ENCODE results near the gene CYBRD1.
A peak's percentile ranks its signal among the peaks of the same experiment; 100 is the strongest.

Gene CYBRD1

GRCh38 chr2:171583566-171583965 lies 61.3 kb downstream of the CYBRD1 start:
- Histone ChIP-seq H3K27me3 (replicated peaks) (no peaks in the 10 kb centered on the region), H3K36me3 (replicated peaks) (no peaks in the 10 kb centered on the region), H3K4me3 (ENCODE audit: low read depth, low read length) (no peak overlapping the region), H3K27ac (no peak overlapping the region)
- no peak for DNase-seq
- no peak for TF ChIP-seq CTCF (IDR thresholded peaks at IDR 0.05; ENCODE audit: low read depth, low read length, missing control alignments)
- in situ Hi-C loops (cut with HindIII; ENCODE audit: low pct_ligation_motif_present, low sequenced_read_pairs): no loop called here

GRCh38 chr2:171584001-171584400 lies 61.7 kb downstream of the CYBRD1 start:
- H3K27me3 ChIP-seq (replicated peaks): no peaks in the 10 kb centered on the region
- no peak for TF ChIP-seq CTCF (IDR thresholded peaks at IDR 0.05; ENCODE audit: low read depth, low read length, missing control alignments)
- in situ Hi-C loops (cut with HindIII; ENCODE audit: low pct_ligation_motif_present, low sequenced_read_pairs): no loop called here
- H3K4me3 ChIP-seq (ENCODE audit: low read depth, low read length): no peak overlapping the region
- no peak overlapping the region for H3K27ac ChIP-seq
- H3K36me3 ChIP-seq (replicated peaks): no peaks in the 10 kb centered on the region
- DNase-seq: no peak

- TF ChIP-seq CTCF (IDR thresholded peaks at IDR 0.05; ENCODE audit: low read depth, low read length, missing control alignments): no peak
- no peak overlapping the region for H3K27ac ChIP-seq
Measured at GRCh38 chr2:171587132-171587531, 64.9 kb downstream of the CYBRD1 start.

GRCh38 chr2:171587567-171587966 lies 65.3 kb downstream of the CYBRD1 start:
- in situ Hi-C loops (cut with HindIII; ENCODE audit: low pct_ligation_motif_present, low sequenced_read_pairs): no loop called here
- H3K27me3 ChIP-seq (replicated peaks): no peaks in the 10 kb centered on the region
- no peak for TF ChIP-seq CTCF (IDR thresholded peaks at IDR 0.05; ENCODE audit: low read depth, low read length, missing control alignments)
- H3K4me3 ChIP-seq (ENCODE audit: low read depth, low read length): no peak overlapping the region
- no peaks in the 10 kb centered on the region for H3K36me3 ChIP-seq (replicated peaks)
- H3K27ac ChIP-seq: no peak overlapping the region
- no peak for DNase-seq

More at GRCh38 chr2:171587132-171587531, 64.9 kb downstream of the CYBRD1 start:
- Histone ChIP-seq H3K4me3 (ENCODE audit: low read depth, low read length) (no peak overlapping the region), H3K27me3 (replicated peaks) (no peaks in the 10 kb centered on the region), H3K36me3 (replicated peaks) (no peaks in the 10 kb centered on the region)
- in situ Hi-C loops (cut with HindIII; ENCODE audit: low pct_ligation_motif_present, low sequenced_read_pairs): no loop called here
- no peak for DNase-seq

GRCh38 chr2:171590116-171590515 lies 67.8 kb downstream of the CYBRD1 start:
- no peak for DNase-seq
- Histone ChIP-seq H3K27me3 (replicated peaks) (no peaks in the 10 kb centered on the region), H3K36me3 (replicated peaks) (no peaks in the 10 kb centered on the region), H3K27ac (no peak overlapping the region), H3K4me3 (ENCODE audit: low read depth, low read length) (no peak overlapping the region)
- TF ChIP-seq CTCF (IDR thresholded peaks at IDR 0.05; ENCODE audit: low read depth, low read length, missing control alignments): no peak
- in situ Hi-C loops (cut with HindIII; ENCODE audit: low pct_ligation_motif_present, low sequenced_read_pairs): no loop called here

GRCh38 chr2:171592036-171592555 lies 69.8 kb downstream of the CYBRD1 start:
- Histone ChIP-seq H3K27me3 (replicated peaks) (no peaks in the 10 kb centered on the region), H3K27ac (no peak overlapping the region), H3K4me3 (ENCODE audit: low read depth, low read length) (peak overlapping the region; percentile 27), H3K36me3 (replicated peaks) (no peaks in the 10 kb centered on the region)
- no peak for DNase-seq
- in situ Hi-C loops (cut with HindIII; ENCODE audit: low pct_ligation_motif_present, low sequenced_read_pairs): no loop called here
- no peak for TF ChIP-seq CTCF (IDR thresholded peaks at IDR 0.05; ENCODE audit: low read depth, low read length, missing control alignments)

Measured in brain microvascular endothelial cell (primary cell).